HCT116 (cell line): ENCODE measurements around the gene HMGB2. TPM values are rescaled to one million over a fixed set of nuclear protein-coding genes. Genes with fewer than 3 reads are reported as not detected.

Experiments
- ATAC-seq: fragments of 200-7000 bp; cut with Tn5 transposase; 2 replicates; pipeline ENCODE4 v1.9.1; 2020; ENCODE audit warnings: mild to moderate bottlenecking, moderate library complexity
- BruUV-seq: library from RNA; stranded (reverse); fragments of 400-500 nt; replicated peaks from 2 replicates; lab custom pipeline; 2021; lab: Mats Ljungman, UMichigan
- CTCF ChIA-PET: fragments of 300-600 bp; sonication (Branson Sonifier 250); formaldehyde crosslinking; loops from one replicate; lab custom pipeline; 2021; ENCODE audit warnings: antibody characterized with exemption; lab: Charles Lee
- POLR2A ChIA-PET: fragments of 300-600, 350-600 bp; sonication (Branson Sonifier 250); formaldehyde crosslinking; loops from one replicate; lab custom pipeline; 2021; ENCODE audit warnings: antibody characterized with exemption; lab: Charles Lee
- RAD21 ChIA-PET, 2 experiments: fragments of 300-600 bp; sonication (Branson Sonifier 250); formaldehyde crosslinking; loops; one replicate each; lab custom pipeline; 2023; ENCODE audit warnings: low total read pairs in 2 of 2; ENCODE audit not compliant: uncharacterized antibody in 2 of 2, unreplicated experiment in 2 of 2, low non-redundant PET in 1 of 2; lab: Charles Lee
- DNase-seq: peaks from one replicate; pipeline ENCODE4 v3.0.0-alpha.2; 2010; ENCODE audit warnings: low read depth, low spot score
- H2AFZ ChIP-seq: fragments of 200-600 bp; shearing (Covaris generic), sonication (generic); 2 replicates; pipeline ENCODE4 v1.6.1; 2017; ENCODE audit warnings: low read depth, mixed run types, mixed read lengths, antibody characterized with exemption, low read length; ENCODE audit not compliant: poor library complexity, severe bottlenecking
- H3K27ac ChIP-seq: 2 replicates; pipeline ENCODE4 v1.5.1; 2012; ENCODE audit warnings: low read depth, low read length
- H3K27me3 ChIP-seq: fragments of 200-600 bp; sonication (generic); 2 replicates; pipeline ENCODE4 v1.6.1; 2016; ENCODE audit warnings: mixed run types, low read length, mixed read lengths; ENCODE audit not compliant: insufficient read depth
- H3K36me3 ChIP-seq, 2 experiments: fragments of 200-500 bp in 1 of 2; fragments of 200-600 bp in 1 of 2; sonication (Bioruptor generic) in 1 of 2; sonication (generic) in 1 of 2; 2 replicates each; pipeline versions ENCODE4 v1.5.1 to v1.6.1; 2014 to 2016; ENCODE audit warnings: low read length in 2 of 2, inconsistent platforms in 1 of 2, mixed read lengths in 1 of 2, mixed run types in 1 of 2; ENCODE audit not compliant: insufficient read depth in 2 of 2, control insufficient read depth in 1 of 2
- H3K4me1 ChIP-seq, 2 experiments: fragments of 200-600 bp in 1 of 2; sonication (generic) in 1 of 2; 2 replicates each; pipeline versions ENCODE4 v1.5.1 to v1.6.1; 2012 to 2017; ENCODE audit warnings: low read length in 2 of 2, inconsistent platforms in 1 of 2, mild to moderate bottlenecking in 1 of 2, mixed read lengths in 1 of 2, mixed run types in 1 of 2, moderate library complexity in 1 of 2; ENCODE audit not compliant: insufficient read depth in 2 of 2, control insufficient read depth in 1 of 2
- H3K4me2 ChIP-seq: fragments of 200-600 bp; sonication (generic); 2 replicates; pipeline ENCODE4 v1.6.1; 2017; ENCODE audit warnings: mixed run types, low read length, mixed read lengths
- H3K4me3 ChIP-seq, 2 experiments: fragments of 200-600 bp in 1 of 2; sonication (generic) in 1 of 2; replicated peaks in 1 of 2; 2 replicates each; pipeline ENCODE4 v1.5.1; 2011 to 2016; ENCODE audit warnings: low read length in 2 of 2, control low read depth in 1 of 2, low read depth in 1 of 2, mild to moderate bottlenecking in 1 of 2, mixed read lengths in 1 of 2, mixed run types in 1 of 2
- H3K79me2 ChIP-seq: fragments of 200-600 bp; sonication (generic); 2 replicates; pipeline ENCODE4 v1.6.1; 2017; ENCODE audit warnings: mild to moderate bottlenecking, mixed run types, low read length, moderate library complexity, mixed read lengths; ENCODE audit not compliant: insufficient read depth
- H3K9ac ChIP-seq: fragments of 200-600 bp; sonication (generic); 2 replicates; pipeline ENCODE4 v1.6.1; 2016; ENCODE audit warnings: low read length, mixed read lengths
- H3K9me2 ChIP-seq: fragments of 200-600 bp; sonication (generic), shearing (Covaris generic); 2 replicates; pipeline ENCODE4 v1.6.1; 2017; ENCODE audit warnings: mixed run types, mild to moderate bottlenecking, moderate library complexity; ENCODE audit not compliant: insufficient read depth
- H3K9me3 ChIP-seq, 2 experiments: fragments of 200-500 bp in 1 of 2; fragments of 200-600 bp in 1 of 2; sonication (Bioruptor generic) in 1 of 2; sonication (generic) in 1 of 2; 2 replicates each; pipeline ENCODE4 v1.6.1; 2014 to 2017; ENCODE audit warnings: low read length in 2 of 2, mixed read lengths in 2 of 2, inconsistent platforms in 1 of 2, low read depth in 1 of 2, mild to moderate bottlenecking in 1 of 2, mixed run types in 1 of 2, moderate library complexity in 1 of 2; ENCODE audit not compliant: control insufficient read depth in 1 of 2, insufficient read depth in 1 of 2
- H4K20me1 ChIP-seq: fragments of 200-600 bp; sonication (generic), shearing (Covaris generic); 2 replicates; pipeline ENCODE4 v1.6.1; 2017; ENCODE audit warnings: mixed run types, mild to moderate bottlenecking, moderate library complexity; ENCODE audit not compliant: insufficient read depth
- ATF3 ChIP-seq: IDR thresholded peaks from 2 replicates; pipeline ENCODE4 v1.6.1; 2012
- CBX3 ChIP-seq: IDR thresholded peaks from 2 replicates; pipeline ENCODE4 v1.6.1; 2012; ENCODE audit warnings: low read depth
- CEBPB ChIP-seq: IDR thresholded peaks from 2 replicates; pipeline ENCODE4 v1.6.1; 2012; ENCODE audit warnings: low read depth
- EGR1 ChIP-seq: IDR thresholded peaks from 2 replicates; pipeline ENCODE4 v1.6.1; 2012; ENCODE audit warnings: low read depth
- ELF1 ChIP-seq: IDR thresholded peaks from 2 replicates; pipeline ENCODE4 v1.6.1; 2012; ENCODE audit warnings: low read depth, borderline replicate concordance
- POLR2A ChIP-seq: IDR thresholded peaks from 2 replicates; pipeline ENCODE4 v1.7.0; 2011; ENCODE audit warnings: borderline replicate concordance; ENCODE audit not compliant: insufficient read depth, insufficient read length; ENCODE audit errors: extremely low read depth
- REST ChIP-seq: IDR thresholded peaks from 2 replicates; pipeline ENCODE4 v1.6.1; 2012; ENCODE audit warnings: low read depth
- SP1 ChIP-seq: IDR thresholded peaks from 2 replicates; pipeline ENCODE4 v1.6.1; 2012; ENCODE audit warnings: low read depth
- SRF ChIP-seq: IDR thresholded peaks from 2 replicates; pipeline ENCODE4 v1.6.1; 2012; ENCODE audit warnings: low read depth
- TCF7L2 ChIP-seq: IDR thresholded peaks from 2 replicates; pipeline ENCODE4 v1.7.0; 2011; ENCODE audit warnings: borderline replicate concordance, inconsistent platforms; ENCODE audit not compliant: insufficient read depth, insufficient read length; ENCODE audit errors: extremely low read depth
- YY1 ChIP-seq: IDR thresholded peaks from 2 replicates; pipeline ENCODE4 v1.6.1; 2011; ENCODE audit warnings: low read length, low read depth, moderate library complexity, mild to moderate bottlenecking; ENCODE audit not compliant: insufficient replicate concordance; ENCODE audit errors: extremely low read depth
- ZNF274 ChIP-seq: fragments of 200-500 bp; sonication (Bioruptor generic); IDR thresholded peaks from 2 replicates; pipeline ENCODE4 v1.6.1; 2014; ENCODE audit warnings: mild to moderate bottlenecking, low read depth, low read length, inconsistent platforms
- intact Hi-C: fragments of 100-400 bp; cut with micrococcal nuclease; formaldehyde crosslinking; loops from 2 replicates; pipeline ENCODE4 v1.10.0; 2022
- total RNA-seq: library from RNA; stranded (reverse); gene quantifications from one replicate; pipeline ENCODE4 v1.2.1, GENCODE V29; 2021; ENCODE audit not compliant: unreplicated experiment
- TF ChIP-seq, protein P1 (sequence below), 3 experiments: fragments of 200-600 bp in 1 of 3; sonication (generic) in 1 of 3; IDR thresholded peaks in 2 of 3; conservative IDR thresholded peaks in 1 of 3; 2 replicates each; pipeline ENCODE4 v1.5.1; 2012 to 2017; ENCODE audit warnings: low read depth in 2 of 3, low read length in 2 of 3, antibody characterized with exemption in 1 of 3, borderline replicate concordance in 1 of 3, control low read depth in 1 of 3, mild to moderate bottlenecking in 1 of 3, mixed read lengths in 1 of 3, mixed run types in 1 of 3, moderate library complexity in 1 of 3; ENCODE audit not compliant: insufficient read depth in 1 of 3

Gene HMGB2
- total RNA-seq, 1 experiment from 2014 or later, result 388 TPM

DNA sequence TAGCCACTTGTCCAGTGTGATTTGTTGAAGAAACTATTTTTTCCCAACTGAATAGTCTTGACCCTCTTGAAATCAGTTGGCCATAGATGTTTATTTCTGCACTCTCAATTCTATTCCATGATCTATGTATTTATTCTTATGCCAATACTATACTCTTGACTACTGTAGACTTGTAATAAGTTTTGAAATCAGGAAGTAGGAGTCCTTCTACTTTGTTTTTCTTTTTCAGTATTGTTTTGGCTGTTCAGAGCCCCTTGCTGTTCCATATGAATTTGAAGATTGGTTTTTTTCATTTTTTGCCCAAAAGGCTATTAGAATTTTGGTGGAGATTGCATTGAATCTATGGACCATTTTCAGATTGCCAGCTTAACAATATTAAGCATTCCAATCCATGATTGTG, 46.8 kb upstream of the HMGB2 start:
- ChIA-PET RAD21 (no interaction called here), CTCF (interaction anchor here (1.0 kb wide), 1 partner anchor 11 kb away, joined by 5 read pairs; the partner anchor contains the start of gene SAP30)
- intact Hi-C loops, result no loop called here

DNA sequence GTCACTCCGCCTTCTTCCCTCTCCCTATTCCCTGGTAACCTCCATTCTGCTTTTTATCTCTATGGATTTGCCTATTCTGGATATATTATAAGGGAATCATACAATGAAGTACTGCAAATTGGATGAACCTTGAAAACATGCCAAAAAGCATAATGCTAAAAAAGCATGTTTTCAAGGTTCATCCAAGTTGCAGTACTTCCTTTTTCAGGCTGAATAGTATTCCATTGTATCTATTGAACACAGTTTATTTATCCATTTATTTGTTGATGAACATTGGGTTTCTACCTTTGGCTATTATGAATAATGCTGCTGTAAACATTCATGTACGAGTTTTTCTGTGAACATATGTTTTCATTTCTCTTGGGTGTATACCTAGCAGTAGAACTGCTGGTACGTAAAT, 45.8 kb upstream of the HMGB2 start:
- RAD21 ChIA-PET, result no interaction called here
- intact Hi-C loops, result no loop called here
- BruUV-seq, result no TSS peak
- TF ChIP-seq SRF (no peak), TCF7L2 (no peak), EGR1 (no peak), CEBPB (no peak), CBX3 (no peak), SP1 (no peak), REST (no peak), ZNF274 (no peak), ELF1 (no peak), POLR2A (no peak)
- TF ChIP-seq, protein P1, sequence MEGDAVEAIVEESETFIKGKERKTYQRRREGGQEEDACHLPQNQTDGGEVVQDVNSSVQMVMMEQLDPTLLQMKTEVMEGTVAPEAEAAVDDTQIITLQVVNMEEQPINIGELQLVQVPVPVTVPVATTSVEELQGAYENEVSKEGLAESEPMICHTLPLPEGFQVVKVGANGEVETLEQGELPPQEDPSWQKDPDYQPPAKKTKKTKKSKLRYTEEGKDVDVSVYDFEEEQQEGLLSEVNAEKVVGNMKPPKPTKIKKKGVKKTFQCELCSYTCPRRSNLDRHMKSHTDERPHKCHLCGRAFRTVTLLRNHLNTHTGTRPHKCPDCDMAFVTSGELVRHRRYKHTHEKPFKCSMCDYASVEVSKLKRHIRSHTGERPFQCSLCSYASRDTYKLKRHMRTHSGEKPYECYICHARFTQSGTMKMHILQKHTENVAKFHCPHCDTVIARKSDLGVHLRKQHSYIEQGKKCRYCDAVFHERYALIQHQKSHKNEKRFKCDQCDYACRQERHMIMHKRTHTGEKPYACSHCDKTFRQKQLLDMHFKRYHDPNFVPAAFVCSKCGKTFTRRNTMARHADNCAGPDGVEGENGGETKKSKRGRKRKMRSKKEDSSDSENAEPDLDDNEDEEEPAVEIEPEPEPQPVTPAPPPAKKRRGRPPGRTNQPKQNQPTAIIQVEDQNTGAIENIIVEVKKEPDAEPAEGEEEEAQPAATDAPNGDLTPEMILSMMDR (IDR thresholded peaks at IDR 0.05 in 2 of 3, conservative IDR thresholded peaks at IDR 0.05 in 1 of 3; ENCODE audit: borderline replicate concordance in 1 of 3, insufficient read depth in 1 of 3, low read depth in 2 of 3, low read length in 2 of 3), result no peak
- TF ChIP-seq, all 23 proteins: peak for 0
- ATAC-seq (no peak), DNase-seq (no peak)
- H3K36me3 ChIP-seq, result no peaks in the 10 kb centered on the region
- H3K4me2 ChIP-seq, result no peak overlapping the region
- no peaks in the 10 kb centered on the region for H3K79me2 ChIP-seq
- H3K27ac ChIP-seq, result no peak overlapping the region
- H3K9me2 ChIP-seq, result no peaks in the 10 kb centered on the region
- no peak overlapping the region for H3K9ac ChIP-seq
- CTCF ChIA-PET, result no interaction called here
- no peak overlapping the region for H3K4me3 ChIP-seq
- no peaks in the 10 kb centered on the region for H4K20me1 ChIP-seq
- H2AFZ ChIP-seq, result no peak overlapping the region
- no peaks in the 10 kb centered on the region for H3K27me3 ChIP-seq
- H3K4me1 ChIP-seq, result no peaks in the 10 kb centered on the region
- POLR2A ChIA-PET, result no interaction called here
- no peaks in the 10 kb centered on the region for H3K9me3 ChIP-seq

More for the DNA sequence above, 46.8 kb upstream of the HMGB2 start:
- no peak overlapping the region for H3K9ac ChIP-seq
- DNase-seq (no peak), ATAC-seq (no peak)
- POLR2A ChIA-PET, result no interaction called here
- H3K9me2 ChIP-seq, result no peaks in the 10 kb centered on the region
- no peaks in the 10 kb centered on the region for H3K9me3 ChIP-seq
- H2AFZ ChIP-seq, result no peak overlapping the region
- no TSS peak for BruUV-seq
- no peaks in the 10 kb centered on the region for H3K27me3 ChIP-seq
- H3K27ac ChIP-seq, result no peak overlapping the region
- H3K4me1 ChIP-seq, result no peaks in the 10 kb centered on the region
- H3K4me2 ChIP-seq, result no peak overlapping the region
- TF ChIP-seq ATF3 (no peak), YY1 (no peak)
- no peaks in the 10 kb centered on the region for H4K20me1 ChIP-seq
- H3K79me2 ChIP-seq, result no peaks in the 10 kb centered on the region
- H3K36me3 ChIP-seq, result no peaks in the 10 kb centered on the region
- no peak overlapping the region for H3K4me3 ChIP-seq
